Activated CD4-positive, alpha-beta T cell treated with anti-CD3 and anti-CD28 coated beads for 24 hours (primary cell): Measurements from ENCODE around the gene CENPP.

ENCODE experiments used
- DNase-seq, 2 donors: peaks; one replicate each; pipeline ENCODE4 v3.0.0-alpha.2; 2020; ENCODE audit warnings: low read depth in 2 of 2

Gene CENPP

DNA sequence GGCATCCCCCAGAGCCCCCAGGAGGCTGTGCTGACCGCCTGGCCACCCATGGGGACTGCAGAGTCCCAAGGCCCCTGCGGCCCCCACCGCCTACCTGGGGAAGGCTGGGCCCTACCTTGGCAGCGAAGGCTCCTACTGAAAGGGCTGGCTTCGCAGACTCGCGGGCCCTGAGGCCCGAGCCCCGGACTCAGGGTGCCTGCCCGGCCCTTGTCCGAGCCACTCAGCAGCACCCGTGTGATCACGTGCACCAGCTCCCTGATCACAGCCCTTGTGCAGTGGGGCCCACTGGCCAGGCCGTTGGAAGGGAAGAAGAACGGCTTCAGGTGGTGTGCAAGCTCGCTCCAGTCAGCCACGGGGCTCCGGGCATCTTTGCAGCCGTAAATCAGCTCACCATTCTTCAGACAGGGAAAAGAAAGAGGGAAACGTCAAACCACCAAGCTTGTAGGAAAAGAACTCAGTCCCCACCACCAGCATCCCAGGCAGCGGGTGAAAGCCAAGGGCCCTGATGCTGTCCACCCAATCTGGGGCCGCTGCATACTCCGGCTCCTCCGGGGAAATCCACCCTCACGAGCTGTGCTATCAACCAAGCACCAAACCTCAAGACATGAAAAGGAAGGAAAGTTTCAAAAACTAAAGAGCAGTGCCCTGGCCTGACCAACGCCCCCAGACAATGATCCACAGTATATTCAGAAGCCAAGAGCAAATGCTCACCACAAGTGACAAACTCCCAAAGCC lies 312.3 kb downstream of the CENPP start:
- no peak for DNase-seq

DNA sequence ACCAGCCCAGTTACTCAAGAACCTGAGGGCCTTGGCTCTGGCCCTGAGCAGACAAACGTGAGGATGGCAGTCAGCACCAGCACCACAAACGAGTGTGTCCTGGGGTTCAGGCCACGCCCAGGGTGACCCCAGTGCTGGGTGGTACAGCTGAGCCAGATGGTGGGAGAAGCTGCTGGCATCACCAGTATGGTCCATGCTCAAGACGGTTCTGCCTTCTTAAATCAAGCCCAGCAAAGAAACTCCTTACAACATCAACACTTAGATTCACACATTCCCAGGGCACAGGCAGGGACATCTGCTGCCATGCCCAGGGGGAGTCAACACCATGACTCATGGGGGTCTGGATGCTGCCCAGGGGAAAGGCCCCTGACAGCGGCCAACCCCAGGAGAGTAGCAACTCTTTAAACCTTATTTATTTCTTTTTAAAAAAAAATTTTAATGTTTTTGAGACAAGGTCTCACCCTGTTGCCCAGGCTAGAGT lies 312.9 kb downstream of the CENPP start:
- DNase-seq: no peak

DNA sequence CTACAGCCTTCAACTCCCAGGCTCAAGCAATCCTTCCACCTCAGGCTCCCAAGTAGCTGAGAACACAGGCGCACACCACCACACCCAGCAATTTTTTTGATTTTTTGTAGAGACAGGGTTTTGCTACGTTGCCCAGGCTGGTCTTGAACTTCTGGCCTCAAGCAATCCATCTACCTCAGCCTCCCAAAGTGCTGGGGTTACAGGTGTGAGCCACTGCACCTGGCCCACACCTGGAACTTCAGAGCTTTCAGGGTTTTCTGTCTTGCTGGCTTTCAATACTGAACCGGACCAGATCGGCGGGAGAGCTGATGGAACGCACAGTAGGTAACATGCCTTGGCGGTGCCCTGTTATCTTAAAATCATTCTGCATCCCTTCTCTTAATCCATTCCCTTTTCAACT lies 313.4 kb downstream of the CENPP start:
- DNase-seq: no peak

DNA sequence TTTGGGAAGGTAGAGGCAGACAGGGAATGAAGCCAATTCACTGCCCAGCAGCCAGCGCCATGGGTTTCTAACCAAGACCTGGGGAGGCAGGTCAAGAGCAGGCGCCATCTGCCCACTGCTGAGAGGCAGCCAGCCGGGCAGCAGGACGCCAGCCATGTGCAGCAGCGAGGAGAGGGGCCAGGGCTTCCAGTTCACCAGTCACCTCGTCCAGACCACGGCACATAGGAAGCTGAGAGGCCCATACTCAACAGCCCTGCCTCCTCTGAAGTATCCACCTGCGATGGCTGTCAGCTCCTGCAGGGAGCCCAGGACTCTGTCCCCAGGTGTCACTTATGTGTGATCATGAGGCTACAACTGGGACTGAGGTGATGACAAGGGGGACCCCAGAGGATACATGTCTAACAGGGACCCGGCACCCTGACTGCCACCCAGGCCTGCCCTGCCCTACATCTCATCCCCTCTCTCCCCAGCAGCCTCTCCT lies 314.1 kb downstream of the CENPP start:
- DNase-seq: no peak

DNA sequence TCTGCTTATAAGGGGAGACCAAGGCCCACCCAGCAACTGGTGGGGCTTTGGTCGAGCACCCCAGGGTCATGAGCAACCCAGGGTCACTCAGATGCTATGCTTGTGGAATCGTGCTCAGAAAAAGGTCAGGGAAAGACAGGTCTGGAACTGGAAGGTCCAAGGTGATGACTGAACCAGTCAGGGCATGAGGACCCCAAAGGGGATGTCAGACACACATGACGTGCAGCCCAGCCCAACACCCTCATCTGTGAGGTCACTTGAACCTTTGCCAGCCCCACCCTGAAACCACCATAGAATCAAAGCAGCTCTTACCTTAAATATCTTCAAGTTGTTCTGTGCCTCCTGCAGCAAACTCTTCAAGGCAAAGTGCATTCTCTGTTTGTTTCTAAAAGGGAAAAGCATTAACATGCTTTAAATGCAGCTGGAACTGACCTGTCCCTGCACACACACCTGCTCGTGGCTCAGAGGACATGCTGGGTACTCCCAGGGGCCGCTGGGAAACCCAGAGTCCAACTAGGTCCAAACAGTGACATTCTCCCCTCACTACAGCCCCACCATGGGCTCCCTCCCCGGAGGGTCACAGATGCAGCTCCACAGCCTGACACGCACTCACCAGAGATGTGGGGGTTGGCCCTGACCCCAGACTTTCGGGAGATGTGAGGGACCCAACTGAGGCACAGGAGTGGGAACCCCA lies 314.8 kb downstream of the CENPP start:
- no peak for DNase-seq

DNA sequence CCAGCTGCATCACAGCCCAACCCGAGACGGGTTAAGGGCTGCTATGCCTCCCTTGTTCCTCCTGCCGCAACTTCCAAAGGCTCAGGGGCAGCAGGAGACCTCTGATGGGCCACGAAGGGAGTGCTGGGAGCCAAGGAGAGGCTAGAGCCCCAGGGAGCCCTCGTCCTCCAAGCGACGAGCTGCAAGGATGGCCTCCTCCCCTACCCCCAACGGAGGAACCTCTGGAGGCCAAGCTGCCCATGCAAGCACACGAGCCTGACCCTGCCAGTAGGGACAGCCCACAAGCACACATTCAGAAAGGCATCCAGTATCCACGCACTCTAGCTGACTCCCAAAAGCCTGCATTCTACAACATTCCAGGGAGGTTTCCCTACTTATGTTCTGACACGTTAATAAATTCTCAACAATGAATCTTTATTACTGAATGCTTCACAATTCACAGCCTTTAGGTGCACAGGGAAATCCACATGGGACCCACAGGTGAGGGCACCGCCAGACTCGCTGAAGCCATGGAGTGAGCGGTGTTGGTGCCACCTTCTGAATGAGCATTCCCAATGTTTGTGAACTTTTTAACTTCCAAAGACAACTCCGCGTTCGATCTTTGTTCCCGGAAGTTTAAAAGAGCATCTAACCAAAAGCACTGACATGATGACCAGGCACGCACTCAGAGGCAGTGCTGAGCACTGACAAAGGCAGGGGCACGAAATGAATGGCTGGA lies 315.5 kb downstream of the CENPP start:
- no peak for DNase-seq

DNA sequence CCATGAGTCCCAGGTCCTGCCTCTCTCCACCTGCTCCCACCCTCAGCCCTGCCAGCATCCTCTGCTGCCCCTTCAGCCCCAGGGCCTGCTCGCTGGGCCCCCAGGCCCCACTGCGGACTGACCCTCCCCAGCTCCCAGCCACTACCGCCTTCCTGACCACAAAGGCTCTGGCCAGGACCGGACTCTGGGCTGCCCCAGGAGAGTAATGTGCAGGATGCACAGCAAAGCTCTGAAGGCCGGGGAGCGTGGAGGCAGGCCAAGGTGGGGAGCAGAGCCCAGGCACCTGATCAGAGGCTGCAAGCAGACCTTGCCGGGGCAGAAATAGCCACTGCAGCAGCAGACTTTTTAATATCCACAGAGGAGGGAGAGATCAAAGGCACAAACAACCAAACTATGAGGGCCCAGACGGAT lies 316.3 kb downstream of the CENPP start:
- DNase-seq: no peak

DNA sequence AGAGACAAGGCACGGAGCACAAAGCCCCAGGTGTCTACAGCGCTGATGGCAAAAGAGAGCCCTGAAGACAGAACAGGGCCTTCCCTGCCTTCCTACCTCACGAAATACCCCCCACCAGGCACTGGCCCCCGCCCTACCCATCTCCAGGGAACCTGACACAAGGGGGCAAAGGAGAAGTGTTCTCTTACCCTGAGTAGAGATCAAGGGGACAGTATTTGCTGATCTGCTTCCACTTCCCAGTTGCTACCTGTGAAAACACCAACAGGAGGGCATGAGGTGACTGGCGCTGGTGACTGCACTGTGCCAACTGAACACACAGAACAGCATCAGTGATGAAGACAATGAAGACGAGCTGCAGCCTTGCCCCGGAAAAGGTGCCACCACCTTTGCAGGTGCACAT lies 316.8 kb downstream of the CENPP start:
- DNase-seq: no peak

DNA sequence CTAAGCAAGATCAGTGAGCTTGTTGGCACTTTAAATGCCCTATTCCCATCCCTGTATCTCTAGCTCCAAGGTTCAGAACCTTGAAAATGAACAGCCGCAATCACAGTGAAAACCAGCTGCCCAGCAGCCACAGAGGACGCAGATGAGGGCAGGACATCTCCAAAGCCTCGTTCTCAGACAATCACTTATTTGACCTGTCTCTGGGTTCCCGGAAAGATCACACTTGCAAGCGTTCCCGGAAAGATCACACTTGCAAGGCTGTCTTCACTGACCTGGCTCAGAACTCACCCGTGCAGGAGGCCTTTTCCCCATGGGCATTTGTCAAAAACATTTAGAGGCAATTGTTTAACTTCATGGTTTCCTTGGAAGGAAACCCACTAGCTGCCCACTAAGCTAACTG lies 318.5 kb downstream of the CENPP start:
- DNase-seq: no peak

DNA sequence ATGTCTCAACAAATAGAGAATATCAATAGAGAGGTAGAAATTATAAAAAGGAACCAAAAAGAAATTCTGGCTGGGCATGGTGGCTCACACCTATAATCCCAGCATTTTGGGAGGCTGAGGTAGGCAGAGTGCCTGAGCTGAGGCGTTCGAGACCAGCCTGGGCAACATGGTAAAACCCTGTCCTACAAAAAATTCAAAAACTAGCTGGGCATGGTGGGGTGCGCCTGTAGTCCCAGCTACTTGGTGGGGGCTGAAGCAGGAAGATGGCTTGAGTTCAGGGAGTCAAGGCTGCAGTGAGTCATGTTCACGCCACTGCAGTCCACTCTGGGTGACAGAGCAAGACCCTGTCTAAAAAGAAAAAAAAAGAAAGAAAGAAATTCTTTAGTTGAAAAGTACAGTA lies 319.3 kb downstream of the CENPP start:
- no peak for DNase-seq

DNA sequence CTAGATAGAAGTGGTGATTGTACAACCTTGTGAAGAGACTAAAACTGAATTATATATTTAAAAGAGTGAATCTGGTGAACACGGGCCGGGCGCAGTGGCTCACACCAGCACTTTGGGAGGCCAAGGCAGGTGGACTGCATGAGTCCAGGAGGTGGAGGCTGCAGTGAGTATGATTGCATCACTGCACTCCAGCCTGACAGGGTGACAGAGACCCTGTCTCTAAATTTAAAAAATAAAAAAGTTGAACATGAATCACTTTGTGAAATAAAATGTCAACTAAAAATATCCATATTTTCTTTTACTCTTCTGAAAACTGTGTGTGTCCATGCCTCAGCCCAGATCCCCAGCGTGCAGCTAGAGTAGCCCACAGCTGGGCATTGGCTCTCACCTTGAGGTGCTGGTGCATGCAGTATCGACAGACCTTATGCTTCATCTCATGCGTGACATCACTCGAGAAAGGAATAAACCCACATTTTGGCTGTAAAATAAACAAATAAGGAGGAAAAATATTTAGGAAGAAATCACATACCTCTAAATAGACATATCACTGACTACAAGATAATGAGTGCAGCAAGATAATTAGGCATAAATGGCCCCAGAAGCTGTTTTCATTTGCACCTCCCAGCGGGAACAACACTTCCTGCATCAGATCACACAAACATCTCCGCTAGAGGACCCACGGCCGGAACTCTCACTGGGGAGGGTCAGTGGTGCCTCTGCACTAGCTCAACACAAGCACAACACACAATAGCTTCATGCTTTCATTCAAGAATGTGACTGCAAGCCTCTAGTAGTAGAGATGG lies 322.1 kb downstream of the CENPP start:
- DNase-seq: no peak

DNA sequence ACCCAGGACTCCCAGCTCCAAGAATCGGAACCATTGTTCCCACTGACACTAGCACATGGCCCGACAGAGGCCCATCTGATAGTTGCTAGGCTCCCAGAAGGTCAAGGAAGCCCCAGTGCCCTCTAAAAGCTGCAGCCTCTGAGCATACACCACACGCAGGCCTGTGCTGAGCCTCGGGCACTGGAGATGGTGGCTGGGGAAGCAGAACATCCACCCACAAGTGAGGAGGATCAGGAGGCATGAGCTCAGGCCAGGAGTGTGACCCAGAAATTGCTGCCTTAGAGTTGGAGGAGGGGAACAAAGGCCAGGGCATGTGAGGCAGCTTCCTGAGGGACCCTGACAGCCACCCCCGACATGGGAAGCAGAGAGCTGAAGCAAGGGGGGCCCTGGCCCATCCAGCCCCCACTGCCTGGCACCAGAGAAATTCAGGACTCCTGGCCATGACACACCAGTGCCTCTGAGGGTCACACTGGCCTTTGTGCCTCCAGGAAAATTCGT lies 322.8 kb downstream of the CENPP start:
- no peak for DNase-seq

DNA sequence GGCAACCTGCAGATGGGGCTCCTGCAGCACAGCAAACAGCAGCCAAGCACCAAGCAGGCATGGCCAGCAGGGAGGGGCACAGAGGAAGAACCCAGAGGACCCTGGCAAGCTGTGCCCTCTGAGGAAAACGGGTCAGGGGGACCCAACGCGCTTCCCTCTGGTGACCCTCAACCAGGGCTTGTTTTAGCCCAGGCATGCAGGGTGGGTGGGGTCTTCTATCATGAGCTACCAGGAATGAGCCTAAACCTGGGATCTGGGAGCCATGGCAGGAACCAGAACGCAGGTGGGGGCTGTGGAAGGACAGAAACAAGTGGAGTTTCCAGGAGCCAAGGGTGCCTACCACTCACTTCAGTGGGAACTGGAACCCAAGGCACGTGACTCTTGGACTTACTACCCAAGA lies 323.3 kb downstream of the CENPP start:
- no peak for DNase-seq

DNA sequence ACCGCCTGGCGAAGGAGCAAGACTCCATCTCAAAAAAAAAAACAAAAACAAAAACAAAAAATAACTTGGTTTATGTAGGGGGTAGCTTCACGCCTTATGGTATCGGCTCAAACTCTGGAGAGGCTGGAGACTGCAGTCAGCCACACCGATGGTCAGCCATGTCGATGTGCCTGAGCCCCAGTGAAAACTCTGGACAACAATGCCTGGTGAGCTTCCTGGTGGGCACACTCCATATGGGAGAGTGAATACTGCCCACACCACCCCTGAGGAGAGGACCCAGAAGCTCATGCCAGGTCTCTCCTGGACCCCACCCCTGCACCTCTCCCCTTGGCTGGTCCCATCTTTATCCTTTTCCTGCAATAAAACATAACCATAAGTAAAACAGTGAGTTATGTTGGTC lies 324.5 kb downstream of the CENPP start:
- no peak for DNase-seq

DNA sequence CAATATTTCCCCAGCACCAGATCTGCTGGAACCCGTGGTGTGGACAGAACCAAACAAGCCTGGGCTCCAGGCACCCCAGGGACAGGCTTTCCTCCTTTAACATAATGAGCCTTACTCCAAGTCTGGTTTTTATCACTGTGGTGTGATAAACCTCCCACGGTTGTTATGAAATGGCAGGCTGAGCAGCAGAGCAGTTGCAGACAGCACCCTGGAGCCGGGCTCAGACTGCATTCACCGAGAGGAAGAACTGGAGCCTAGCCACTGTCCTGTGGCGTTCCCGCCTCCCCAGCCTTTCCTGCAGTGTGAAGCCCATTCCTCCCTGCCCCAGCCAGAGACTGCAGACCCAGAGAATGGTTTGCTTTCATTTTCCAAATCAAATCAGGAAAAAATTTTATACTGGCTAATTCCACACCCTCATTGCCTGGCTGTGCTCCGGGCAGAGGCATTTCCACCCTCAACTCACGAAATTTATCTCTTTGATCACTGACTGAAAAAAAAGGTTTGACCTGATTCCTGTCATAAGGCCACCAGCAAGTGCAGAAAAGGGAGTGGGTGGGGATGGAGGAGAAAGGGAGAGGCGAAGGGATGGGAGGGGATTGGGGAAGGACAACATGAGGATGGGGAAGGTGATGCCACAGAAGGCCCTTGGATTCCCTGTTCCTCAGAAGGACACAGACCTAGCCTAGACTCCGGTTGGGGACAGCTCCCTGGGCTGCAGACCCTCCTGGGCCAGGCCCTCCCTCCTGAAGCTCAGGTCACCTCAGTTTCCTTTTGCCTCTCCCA lies 325.3 kb downstream of the CENPP start:
- DNase-seq: no peak

DNA sequence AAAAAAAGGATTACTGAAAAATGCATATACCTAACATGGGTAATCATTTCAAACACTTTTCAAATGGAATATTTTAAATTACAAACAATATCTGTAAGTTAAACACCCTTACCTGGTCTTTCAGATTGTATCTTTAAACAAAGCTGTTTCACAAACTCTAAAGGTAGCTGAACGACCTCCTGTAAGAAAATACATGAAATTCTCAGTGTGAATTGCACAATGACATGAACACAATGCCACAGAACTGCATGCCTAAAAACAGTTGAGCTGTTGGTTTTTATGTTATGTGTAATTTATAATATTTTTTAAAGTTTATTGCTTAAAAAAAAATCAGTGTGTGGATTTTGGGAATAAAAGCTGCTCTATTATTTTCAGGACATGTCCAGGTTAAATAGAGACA lies 326.7 kb downstream of the CENPP start:
- no peak for DNase-seq

DNA sequence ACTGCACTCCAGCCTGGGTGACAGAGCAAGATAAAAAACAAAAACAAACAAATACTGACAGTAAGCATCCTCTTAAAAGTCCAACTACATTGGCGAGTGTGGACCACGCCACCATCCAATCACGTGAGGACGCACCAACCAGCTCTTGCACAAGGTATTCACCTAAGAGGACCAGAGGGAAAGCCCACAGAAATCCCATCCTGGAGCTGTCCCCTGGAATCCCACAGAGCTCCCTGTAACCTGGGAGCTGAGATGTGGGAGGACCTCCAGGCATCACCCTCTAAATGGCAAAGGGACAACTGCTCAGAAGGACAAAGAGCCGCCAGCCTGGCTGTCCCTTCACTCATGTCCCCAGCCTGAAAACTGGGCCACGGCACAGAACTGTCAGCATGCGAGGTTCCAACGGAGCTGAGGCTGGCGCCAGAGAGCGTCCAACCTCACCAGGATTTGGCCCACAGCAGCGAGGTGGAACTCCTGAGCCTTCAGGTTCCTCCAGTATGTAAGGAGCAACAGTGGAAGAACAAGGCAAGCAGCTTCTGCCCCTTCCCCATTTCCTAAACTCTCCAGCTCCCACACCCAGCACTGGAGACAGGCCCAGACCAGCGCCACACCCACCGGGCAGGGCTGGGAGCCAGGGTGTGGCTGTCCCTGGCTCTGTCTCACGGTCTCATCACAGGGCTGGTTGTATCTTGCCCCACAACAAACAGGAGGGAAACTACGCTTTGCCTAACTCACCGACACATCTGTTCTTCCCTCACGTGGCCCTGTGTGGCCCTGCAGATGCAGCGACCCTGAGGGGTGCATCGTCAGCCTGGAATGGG lies 328.9 kb downstream of the CENPP start:
- DNase-seq: no peak

DNA sequence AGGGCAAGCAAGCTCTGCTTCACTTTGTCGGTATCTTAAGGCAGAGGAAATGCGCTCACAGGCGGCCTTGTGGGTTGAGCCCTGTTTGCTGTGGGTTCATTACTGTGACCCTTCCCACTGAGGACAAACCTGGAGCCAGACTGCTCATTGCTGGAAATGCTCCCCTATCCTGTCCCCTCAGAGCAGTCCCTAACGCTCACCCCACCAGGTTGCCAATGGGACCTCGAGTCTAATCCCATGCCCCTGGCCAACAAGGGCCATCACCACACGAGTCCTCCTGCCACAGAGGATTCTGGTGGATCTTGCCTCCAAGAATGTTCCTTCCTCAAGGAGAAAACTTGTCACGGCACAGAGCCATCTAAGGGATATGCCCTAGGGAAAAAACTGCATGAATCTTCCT lies 329.6 kb downstream of the CENPP start:
- no peak for DNase-seq

DNA sequence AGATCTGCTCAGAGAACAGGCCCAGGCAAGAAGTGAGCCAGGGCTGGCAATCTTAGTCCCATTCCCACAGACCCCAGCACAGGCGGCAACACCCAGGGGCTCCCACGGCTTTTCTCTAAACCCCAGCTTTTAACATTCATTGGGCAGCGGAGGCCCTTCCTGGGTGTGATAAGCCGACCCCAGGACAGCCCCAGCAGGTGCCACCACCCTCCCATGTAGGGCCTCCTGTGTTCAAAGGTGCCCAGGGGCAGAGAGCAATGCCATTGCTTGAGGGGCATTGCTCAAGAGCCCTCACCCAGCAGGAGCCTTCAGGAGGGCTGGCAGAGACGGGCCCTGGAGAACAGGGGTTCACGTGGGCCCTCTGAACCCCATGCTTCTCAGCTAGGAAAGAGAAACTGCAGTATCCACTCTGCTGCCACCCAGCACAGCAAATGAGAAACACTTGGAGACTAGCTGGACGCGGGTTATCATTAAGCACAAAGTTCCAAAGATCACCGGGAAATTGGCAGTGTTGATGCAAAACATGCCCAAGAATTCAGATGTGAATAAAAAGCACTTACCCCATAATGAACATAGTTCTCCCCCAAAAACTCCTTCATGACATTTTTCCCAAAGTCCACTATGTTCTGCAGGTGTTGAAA lies 330.3 kb downstream of the CENPP start:
- no peak for DNase-seq

DNA sequence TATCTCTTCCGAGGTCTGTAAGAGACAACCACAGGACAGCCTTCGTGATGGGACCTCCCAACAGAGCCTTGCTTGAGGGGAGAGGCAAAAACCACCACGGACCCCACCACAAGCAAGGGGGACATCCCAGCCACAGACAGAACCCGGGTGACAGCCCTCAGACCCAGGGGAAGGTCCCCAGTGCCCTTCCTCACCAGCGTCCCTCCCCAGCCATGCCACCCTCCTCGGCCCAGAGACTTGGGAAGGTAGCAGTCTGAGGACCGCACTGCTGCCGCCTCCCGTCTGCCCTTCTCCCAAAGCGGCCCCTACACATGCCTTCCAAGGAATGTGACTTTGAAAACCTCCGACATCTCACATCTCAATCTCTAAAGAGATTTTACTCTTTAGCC lies 330.8 kb downstream of the CENPP start:
- no peak for DNase-seq
